ENCODE measurements around the gene ZEB1.
"Not testable (repeated sequence)": the region's sequence is repeated elsewhere in the genome, so short reads cannot be mapped to it uniquely, and the experiment has no call there.

ZEB1 gene

DNA sequence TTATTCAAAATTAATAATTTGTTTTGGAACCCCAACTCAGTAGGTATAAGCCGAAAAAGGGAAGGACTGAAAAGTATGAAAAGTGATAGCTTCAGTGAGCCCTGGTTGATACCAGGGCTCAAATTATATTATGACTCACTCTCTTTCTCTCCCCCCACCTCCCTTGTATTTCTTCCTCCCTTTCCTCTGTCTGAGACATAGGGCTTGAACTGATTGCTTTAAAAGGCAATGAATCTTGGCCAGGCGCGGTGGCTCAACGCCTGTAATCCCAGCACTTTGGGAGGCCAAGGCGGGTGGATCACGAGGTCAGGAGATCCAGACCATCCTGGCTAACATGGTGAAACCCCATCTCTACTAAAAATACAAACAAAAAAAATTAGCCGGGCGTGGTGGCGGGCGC lies 108.3 kb downstream of the ZEB1 start:
- not testable (repeated sequence) for DNase-seq

DNA sequence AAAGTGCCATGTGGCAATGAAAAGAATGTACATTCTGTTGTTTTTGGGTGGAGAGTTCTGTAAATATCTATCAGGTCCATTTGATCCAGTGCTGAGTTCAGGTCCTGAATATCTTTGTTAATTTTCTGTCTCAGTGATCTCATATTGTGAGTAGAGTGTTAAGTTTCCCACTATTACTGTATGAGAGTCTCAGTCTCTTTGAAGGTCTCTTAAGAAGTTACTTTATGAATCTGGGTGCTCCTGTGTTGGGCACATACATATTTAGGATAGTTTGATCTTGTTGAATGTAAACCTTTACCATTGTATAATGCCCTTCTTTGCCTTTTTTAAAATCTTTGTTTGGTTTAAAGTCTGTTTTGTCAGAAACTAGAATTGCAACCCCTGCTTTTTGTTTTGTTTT lies 109.5 kb downstream of the ZEB1 start:
- DNase-seq = not testable (repeated sequence)

DNA sequence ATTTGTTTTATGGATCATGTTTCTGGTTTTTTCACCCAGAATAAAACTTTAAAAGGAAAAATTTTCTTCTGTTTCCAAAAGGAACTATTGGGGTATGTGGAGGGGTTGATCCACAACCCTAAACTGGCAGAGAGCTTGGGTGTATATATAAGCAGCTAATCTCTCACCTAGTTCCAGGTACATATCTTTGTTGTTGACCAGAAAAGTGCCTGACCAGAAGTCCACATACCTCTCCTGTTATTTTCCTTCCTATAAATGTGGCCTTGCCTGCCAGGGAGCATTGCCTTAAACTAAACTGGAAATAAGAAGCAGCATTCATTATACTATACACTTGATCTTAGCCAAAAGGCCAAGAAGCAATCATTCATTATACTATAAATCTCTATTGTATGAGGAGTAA lies 112.0 kb downstream of the ZEB1 start:
- DNase-seq = no peak

- DNase-seq = no peak
Measured at GRCh38 chr10:31437959-31438358, 118.9 kb downstream of the ZEB1 start.

DNA sequence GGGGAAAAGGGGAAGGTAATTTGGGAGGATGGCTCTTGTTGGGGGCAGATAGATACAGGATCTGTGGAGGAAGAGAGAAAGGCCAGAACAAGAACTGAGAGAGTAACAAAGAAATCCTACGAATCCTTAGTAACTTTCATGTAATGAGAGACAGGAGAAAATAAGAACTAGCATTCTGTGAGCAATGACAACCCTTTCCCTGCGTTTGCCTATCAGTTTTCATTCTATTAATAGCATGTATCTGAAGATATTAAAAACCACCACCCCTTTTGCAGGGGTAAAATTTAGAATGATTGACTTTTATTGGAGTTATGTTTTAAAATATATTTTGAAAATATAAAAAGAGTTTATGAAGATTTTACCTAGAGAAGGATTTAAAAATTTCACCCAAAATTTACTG lies 132.8 kb downstream of the ZEB1 start:
- no peak for DNase-seq

GRCh38 chr10:31456468-31456867 lies 137.5 kb downstream of the ZEB1 start:
- DNase-seq = no peak

DNA sequence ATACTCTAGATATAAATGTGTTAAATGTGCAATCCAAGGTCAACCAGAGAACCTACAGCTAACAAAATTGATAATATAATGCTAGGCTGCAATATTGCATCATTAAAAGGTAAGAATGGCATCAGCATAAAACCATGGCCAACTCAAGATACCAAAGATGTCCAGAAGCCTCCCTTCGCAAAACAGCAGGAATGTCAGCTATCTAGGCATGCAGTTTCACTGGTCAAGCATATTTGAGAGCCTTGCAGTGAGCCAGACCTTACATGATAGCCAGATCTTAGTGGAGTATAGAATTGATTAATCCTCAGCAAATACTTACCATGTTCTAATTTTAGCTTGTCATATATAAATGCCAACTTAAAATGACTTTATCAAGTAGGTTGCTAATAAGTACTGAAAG lies 138.8 kb downstream of the ZEB1 start:
- no peak for DNase-seq

GRCh38 chr10:31458974-31459373 lies 140.0 kb downstream of the ZEB1 start:
- DNase-seq = no peak

GRCh38 chr10:31460242-31460641 lies 141.2 kb downstream of the ZEB1 start:
- DNase-seq = no peak

DNA sequence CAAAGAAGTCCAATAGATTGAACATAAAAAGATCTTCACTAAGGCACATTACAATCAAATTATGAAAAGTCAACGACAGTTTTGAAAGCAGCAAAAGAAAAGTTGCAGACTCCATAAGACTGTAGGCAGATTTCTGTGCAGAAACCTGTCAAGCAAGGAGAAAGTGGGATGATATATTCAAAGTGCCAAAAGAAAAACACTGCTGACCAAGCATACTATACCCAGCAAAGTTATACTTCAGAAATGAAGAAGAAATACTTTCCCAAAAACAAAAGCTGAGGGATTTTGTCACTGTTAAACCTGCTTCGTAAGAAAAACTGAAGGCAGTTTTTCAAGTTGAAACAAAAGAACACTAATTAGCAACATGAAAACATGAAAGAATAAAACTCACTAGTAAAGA lies 145.5 kb downstream of the ZEB1 start:
- DNase-seq = no peak

- DNase-seq = no peak
Measured at GRCh38 chr10:31466313-31466712, 147.3 kb downstream of the ZEB1 start.

- peak in 1 of 2 experiments; percentile 7 for DNase-seq
Measured at GRCh38 chr10:31467791-31468535, 148.9 kb downstream of the ZEB1 start.

- no peak for DNase-seq
Measured at GRCh38 chr10:31468536-31468859, 149.5 kb downstream of the ZEB1 start.

- no peak for DNase-seq
Measured at GRCh38 chr10:31475519-31475918, 156.5 kb downstream of the ZEB1 start.

DNA sequence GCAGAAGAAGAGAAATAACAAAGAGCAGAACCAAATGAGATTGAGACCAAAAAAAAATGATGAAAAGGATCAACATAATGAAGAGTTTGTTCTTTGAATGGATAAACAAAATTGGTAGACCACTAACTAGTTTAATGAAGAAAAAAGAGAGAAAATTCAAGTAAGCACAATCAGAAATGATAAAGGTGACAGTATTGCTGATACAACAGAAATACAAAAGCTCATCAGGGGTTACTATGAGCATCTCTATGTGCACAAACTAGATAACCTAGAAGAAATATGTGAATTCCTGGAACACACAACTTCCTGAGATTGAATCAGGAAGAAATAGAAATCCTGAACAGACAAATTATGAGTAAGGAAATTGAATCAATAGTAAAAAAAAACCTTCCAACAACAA lies 157.1 kb downstream of the ZEB1 start:
- no peak for DNase-seq

DNA sequence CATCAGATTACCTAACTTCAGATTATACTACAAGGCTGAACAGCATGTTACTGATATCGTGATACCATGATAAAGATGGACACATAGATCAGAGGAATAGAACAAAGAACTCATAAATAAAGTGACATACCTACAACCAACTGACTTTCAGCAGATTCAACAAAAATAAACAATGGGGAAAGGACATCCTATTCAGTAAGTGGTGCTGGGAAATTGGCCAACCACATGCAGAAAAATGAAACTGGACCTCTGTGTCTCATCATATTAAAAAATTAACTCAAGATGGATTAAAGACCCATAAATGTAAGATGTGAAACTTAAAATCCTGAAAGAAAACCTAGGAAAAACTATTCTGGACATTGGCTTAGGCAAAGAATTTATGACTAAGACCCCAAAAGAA lies 158.6 kb downstream of the ZEB1 start:
- DNase-seq = no peak

DNA sequence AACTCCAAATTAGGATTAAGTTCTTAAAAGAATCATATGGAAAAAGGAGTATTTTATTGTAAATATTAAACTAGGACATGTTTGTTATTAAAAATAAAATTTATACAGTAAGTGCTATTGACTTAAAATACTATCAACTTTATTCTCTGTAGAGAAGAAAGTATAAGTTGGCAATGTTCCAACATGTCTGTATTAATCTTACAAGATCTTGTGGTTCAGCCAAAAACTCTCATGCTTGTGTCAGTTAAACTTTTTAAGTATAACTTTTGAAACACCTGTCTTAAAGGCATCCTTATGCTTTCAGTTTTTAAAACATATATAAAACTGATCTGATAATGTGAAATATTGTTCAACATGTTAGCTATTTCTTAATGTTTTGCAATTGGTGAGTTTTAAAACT lies 160.7 kb downstream of the ZEB1 start:
- DNase-seq = no peak

DNA sequence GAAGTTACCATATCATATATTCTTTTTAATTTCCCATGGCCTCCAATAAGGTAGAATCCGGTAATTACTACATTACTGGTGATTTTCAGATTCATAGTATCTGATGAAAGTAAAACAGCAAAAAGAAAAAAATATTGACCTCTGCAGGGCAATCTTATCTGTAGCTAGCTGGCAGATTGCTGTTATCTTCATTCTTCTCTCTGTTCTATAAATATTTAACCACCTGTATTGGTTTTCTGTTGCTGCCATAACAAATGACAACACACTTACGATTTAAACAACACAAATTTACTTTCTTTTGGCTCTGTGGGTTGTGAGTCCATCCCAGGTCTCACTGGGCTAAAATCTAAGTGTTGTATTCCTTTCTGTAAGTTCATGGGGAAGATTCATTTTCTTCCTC lies 164.5 kb downstream of the ZEB1 start:
- no peak for DNase-seq

DNA sequence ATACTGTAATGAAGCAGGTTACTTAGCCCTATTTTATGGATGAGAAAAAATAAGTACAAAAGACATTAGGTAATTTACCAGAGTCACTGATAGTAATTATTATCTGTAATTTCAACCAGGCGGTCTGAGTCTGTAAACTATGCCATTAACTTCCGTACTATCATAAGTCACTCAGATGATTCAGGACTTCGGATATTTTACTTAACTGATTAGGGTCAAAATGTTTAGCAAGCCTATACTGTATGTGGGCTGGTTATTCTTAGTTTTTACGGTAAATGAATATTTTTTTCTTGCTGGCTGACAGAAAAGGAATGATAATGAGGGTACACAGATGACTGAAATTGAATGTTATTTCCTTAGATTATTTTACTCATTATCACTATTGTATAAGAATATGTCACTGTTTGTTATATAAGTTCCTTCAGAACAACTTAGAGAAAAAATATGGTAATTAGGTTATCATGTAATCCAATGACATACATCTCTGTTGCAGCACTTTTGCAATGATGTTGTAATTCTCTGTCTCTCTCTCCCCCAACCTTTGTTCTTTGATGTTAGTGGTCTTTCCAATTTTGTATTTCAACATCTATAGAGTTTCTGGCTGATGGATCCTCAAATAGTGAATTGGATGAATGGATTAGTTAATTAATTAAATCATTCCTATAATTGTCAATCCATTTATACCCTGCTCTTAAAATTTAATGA lies 165.6 kb downstream of the ZEB1 start:
- no peak for DNase-seq

- peak in 1 of 2 experiments; percentile 7 for DNase-seq
Measured at GRCh38 chr10:31490858-31491504, 172.0 kb downstream of the ZEB1 start.

GRCh38 chr10:31507427-31507826 lies 188.4 kb downstream of the ZEB1 start:
- DNase-seq = no peak

- no peak for DNase-seq
Measured at GRCh38 chr10:31508234-31508633, 189.2 kb downstream of the ZEB1 start.

GRCh38 chr10:31508882-31509281 lies 189.9 kb downstream of the ZEB1 start:
- DNase-seq = no peak

DNA sequence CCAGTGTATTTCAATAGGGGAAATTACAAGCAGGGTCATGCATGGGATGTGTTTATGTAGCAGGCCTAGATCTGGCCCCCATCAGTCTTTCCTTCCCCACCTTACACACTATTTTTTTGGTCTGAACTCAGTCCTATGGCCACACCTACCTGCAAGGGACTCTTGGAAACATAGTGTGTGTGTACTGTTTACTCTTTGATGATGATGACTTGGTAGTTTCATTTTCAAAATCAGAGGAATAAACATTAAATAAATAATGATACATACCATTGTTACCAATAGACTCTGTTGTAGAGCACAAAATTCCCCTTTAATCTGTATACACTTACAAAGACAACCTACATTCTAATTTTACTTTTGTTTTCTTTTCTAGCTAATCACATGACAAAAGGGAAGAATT lies 191.0 kb downstream of the ZEB1 start:
- DNase-seq = no peak
